ENCODE measurements around the gene C10orf143. TPM values are rescaled to one million over a fixed set of nuclear protein-coding genes. Genes with fewer than 3 reads are reported as not detected.

C10orf143 gene
- polyA plus RNA-seq, 2 of the 4 experiments (the other 2 are of a cell fraction): 1.2 to 1.6 TPM

GRCh38 chr10:130141878-130142277 is 31.2 kb upstream of the C10orf143 start (continued):
- TF ChIP-seq NPAS2 (CRISPR knock-in tag; IDR thresholded peaks at IDR 0.05; ENCODE audit: borderline replicate concordance) (no peak), FOSB (CRISPR knock-in tag; IDR thresholded peaks at IDR 0.05) (no peak), ZSCAN20 (CRISPR knock-in tag; IDR thresholded peaks at IDR 0.05) (no peak)

DNA sequence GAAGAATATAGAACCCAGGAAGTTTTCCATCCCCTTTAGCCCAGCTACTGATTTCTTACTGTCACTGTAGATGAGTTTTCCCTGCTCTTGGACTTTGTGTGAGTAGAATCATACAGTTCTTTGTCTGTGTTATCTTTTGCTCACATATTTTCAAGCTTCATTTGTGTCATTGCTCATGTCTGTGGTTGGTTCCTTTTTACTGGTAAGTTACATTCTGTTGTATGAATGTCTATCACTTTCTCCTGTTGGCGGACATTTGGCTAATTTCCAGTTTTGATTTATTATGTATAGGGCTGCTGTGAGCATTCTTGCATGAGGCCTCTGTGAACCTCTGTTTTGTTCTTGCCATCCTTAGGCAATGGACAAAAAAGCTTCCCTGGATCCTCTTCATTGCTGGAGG is 30.8 kb upstream of the C10orf143 start:
- Histone ChIP-seq H3K4me2 (no peak overlapping the region), H3K9me3 (no peaks in the 10 kb centered on the region), H3K4me1 (peaks cover 26% of the 10 kb centered on the region), H3K27ac (no peak overlapping the region), H3K4me3 (no peak overlapping the region)
- no peak for DNase-seq (ENCODE audit: low read depth in 1 of 2, low spot score in 1 of 2)
- CTCF ChIA-PET: interaction anchor here (0.6 to 1.6 kb wide), 4 partner anchors 15 to 57 kb away, joined by 3 to 4 read pairs (median 3); no protein-coding TSS in a partner anchor
- FAIRE-seq: no peak
- ATAC-seq: no peak
- TF ChIP-seq MAFK (IDR thresholded peaks at IDR 0.05; ENCODE audit: partially characterized antibody) (no peak), MAZ (IDR thresholded peaks at IDR 0.05; ENCODE audit: borderline replicate concordance, low read depth, low read length) (no peak), CBX8 (IDR thresholded peaks at IDR 0.05) (no peak), RARB (CRISPR knock-in tag; IDR thresholded peaks at IDR 0.05) (no peak), POLR2A (IDR thresholded peaks at IDR 0.05; ENCODE audit: low read length) (no peak), HOXA7 (CRISPR knock-in tag; IDR thresholded peaks at IDR 0.05) (no peak), CBX2 (IDR thresholded peaks at IDR 0.05; ENCODE audit: borderline replicate concordance, low read depth) (no peak), CEBPB (IDR thresholded peaks at IDR 0.05) (no peak), HOXB13 (CRISPR knock-in tag; IDR thresholded peaks at IDR 0.05; ENCODE audit: low read depth) (no peak), SMC3 (IDR thresholded peaks at IDR 0.05) (no peak), CTCF (IDR thresholded peaks at IDR 0.05) (no peak), CHD2 (IDR thresholded peaks at IDR 0.05; ENCODE audit: low read length, partially characterized antibody) (no peak), MYC (IDR thresholded peaks at IDR 0.05; ENCODE audit: borderline replicate concordance, low read length) (no peak)
- TF ChIP-seq, protein P1, sequence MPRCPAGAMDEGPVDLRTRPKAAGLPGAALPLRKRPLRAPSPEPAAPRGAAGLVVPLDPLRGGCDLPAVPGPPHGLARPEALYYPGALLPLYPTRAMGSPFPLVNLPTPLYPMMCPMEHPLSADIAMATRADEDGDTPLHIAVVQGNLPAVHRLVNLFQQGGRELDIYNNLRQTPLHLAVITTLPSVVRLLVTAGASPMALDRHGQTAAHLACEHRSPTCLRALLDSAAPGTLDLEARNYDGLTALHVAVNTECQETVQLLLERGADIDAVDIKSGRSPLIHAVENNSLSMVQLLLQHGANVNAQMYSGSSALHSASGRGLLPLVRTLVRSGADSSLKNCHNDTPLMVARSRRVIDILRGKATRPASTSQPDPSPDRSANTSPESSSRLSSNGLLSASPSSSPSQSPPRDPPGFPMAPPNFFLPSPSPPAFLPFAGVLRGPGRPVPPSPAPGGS (IDR thresholded peaks at IDR 0.05): no peak
- TF ChIP-seq, protein P2, sequence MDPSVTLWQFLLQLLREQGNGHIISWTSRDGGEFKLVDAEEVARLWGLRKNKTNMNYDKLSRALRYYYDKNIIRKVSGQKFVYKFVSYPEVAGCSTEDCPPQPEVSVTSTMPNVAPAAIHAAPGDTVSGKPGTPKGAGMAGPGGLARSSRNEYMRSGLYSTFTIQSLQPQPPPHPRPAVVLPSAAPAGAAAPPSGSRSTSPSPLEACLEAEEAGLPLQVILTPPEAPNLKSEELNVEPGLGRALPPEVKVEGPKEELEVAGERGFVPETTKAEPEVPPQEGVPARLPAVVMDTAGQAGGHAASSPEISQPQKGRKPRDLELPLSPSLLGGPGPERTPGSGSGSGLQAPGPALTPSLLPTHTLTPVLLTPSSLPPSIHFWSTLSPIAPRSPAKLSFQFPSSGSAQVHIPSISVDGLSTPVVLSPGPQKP (IDR thresholded peaks at IDR 0.05; ENCODE audit: low read depth, low read length): no peak
- TF ChIP-seq, protein P3, sequence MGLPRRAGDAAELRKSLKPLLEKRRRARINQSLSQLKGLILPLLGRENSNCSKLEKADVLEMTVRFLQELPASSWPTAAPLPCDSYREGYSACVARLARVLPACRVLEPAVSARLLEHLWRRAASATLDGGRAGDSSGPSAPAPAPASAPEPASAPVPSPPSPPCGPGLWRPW (IDR thresholded peaks at IDR 0.05): no peak
- WGBS (ENCODE audit: missing lambda C conversion rate): 94% methylated on average over 1 of the region's 1 CpG
- POLR2A ChIA-PET: interaction anchor here (2.1 kb wide), 1 partner anchor 31 kb away, joined by 9 read pairs; the partner anchor contains the start of gene C10orf143

GRCh38 chr10:130141038-130141437 is 30.4 kb upstream of the C10orf143 start:
- peaks cover 26% of the 10 kb centered on the region for H3K4me1 ChIP-seq
- H3K27ac ChIP-seq: no peak overlapping the region
- 88% methylated on average over 4 of the region's 4 CpGs for WGBS (ENCODE audit: missing lambda C conversion rate)
- no peak for FAIRE-seq
- CTCF ChIA-PET: interaction anchor here (1.0 to 1.6 kb wide), 2 partner anchors 20 to 49 kb away, joined by 3 to 4 read pairs; no protein-coding TSS in a partner anchor
- no peak for ATAC-seq
- no peak for DNase-seq (ENCODE audit: low read depth in 1 of 2, low spot score in 1 of 2)
- no peak overlapping the region for H3K4me3 ChIP-seq
- H3K4me2 ChIP-seq: no peak overlapping the region
- POLR2A ChIA-PET: interaction anchor here (2.1 kb wide), 1 partner anchor 30 kb away, joined by 9 read pairs; the partner anchor contains the start of gene C10orf143
- H3K9me3 ChIP-seq: no peaks in the 10 kb centered on the region
- TF ChIP-seq CBX2 (IDR thresholded peaks at IDR 0.05; ENCODE audit: borderline replicate concordance, low read depth): no peak
- TF ChIP-seq ATOH8 (CRISPR knock-in tag; IDR thresholded peaks at IDR 0.05; ENCODE audit: low read depth): no peak
- no peak for TF ChIP-seq CEBPB (IDR thresholded peaks at IDR 0.05)
- TF ChIP-seq CHD2 (IDR thresholded peaks at IDR 0.05; ENCODE audit: low read length, partially characterized antibody): no peak
- no peak for TF ChIP-seq ZFP36 (IDR thresholded peaks at IDR 0.05; ENCODE audit: borderline replicate concordance, partially characterized antibody)
- no peak for TF ChIP-seq MYC (IDR thresholded peaks at IDR 0.05; ENCODE audit: borderline replicate concordance, low read length)
- no peak for TF ChIP-seq ZSCAN20 (CRISPR knock-in tag; IDR thresholded peaks at IDR 0.05)
- TF ChIP-seq HMGXB4 (CRISPR knock-in tag; IDR thresholded peaks at IDR 0.05; ENCODE audit: borderline replicate concordance): no peak
- TF ChIP-seq RFX5 (IDR thresholded peaks at IDR 0.05): no peak
- TF ChIP-seq RARB (CRISPR knock-in tag; IDR thresholded peaks at IDR 0.05): no peak
- TF ChIP-seq TFCP2L1 (CRISPR knock-in tag; IDR thresholded peaks at IDR 0.05): no peak
- TF ChIP-seq SMC3 (IDR thresholded peaks at IDR 0.05): no peak
- TF ChIP-seq POLR2AphosphoS2 (conservative IDR thresholded peaks at IDR 0.05; ENCODE audit: low read length): no peak
- no peak for TF ChIP-seq PHF8 (IDR thresholded peaks at IDR 0.05; ENCODE audit: borderline replicate concordance, low read depth)
